Neural cell (in vitro differentiated cells): ENCODE measurements around the gene ZNF117. TPM values are rescaled to one million over a fixed set of nuclear protein-coding genes. Genes with fewer than 3 reads are reported as not detected.

Experiments
- H2AFZ ChIP-seq: fragments of 200-600, 300-800 bp; sonication (generic), shearing (Covaris generic); 2 replicates; pipeline ENCODE4 v1.6.0; 2014; ENCODE audit warnings: low read depth, mild to moderate bottlenecking, antibody characterized with exemption, low read length, moderate library complexity
- H3F3A ChIP-seq: fragments of 200-600 bp; shearing (Covaris generic); 2 replicates; pipeline ENCODE4 v1.6.1; 2016; ENCODE audit warnings: mild to moderate bottlenecking, moderate library complexity, mixed read lengths, antibody characterized with exemption, low read length; ENCODE audit not compliant: insufficient read depth, poor library complexity, severe bottlenecking
- H3K27ac ChIP-seq: fragments of 200-600, 300-800 bp; sonication (generic), shearing (Covaris generic); 2 replicates; pipeline ENCODE4 v1.5.1; 2014; ENCODE audit warnings: mild to moderate bottlenecking, low read length, moderate library complexity
- H3K27me3 ChIP-seq: fragments of 300-800, 200-600 bp; sonication (generic), shearing (Covaris generic); 2 replicates; pipeline ENCODE4 v1.6.0; 2014; ENCODE audit warnings: mild to moderate bottlenecking, low read depth, low read length, moderate library complexity; ENCODE audit not compliant: insufficient read depth
- H3K36me3 ChIP-seq: fragments of 300-800, 200-600 bp; sonication (generic), shearing (Covaris generic); 2 replicates; pipeline ENCODE4 v1.5.1; 2014; ENCODE audit warnings: mild to moderate bottlenecking, antibody characterized with exemption, low read length, moderate library complexity; ENCODE audit not compliant: insufficient read depth
- H3K4me2 ChIP-seq: fragments of 300-800, 200-600 bp; sonication (generic), shearing (Covaris generic); 2 replicates; pipeline ENCODE4 v1.6.0; 2014; ENCODE audit warnings: mild to moderate bottlenecking, low read length
- H3K4me3 ChIP-seq: fragments of 300-800, 200-600 bp; sonication (generic), shearing (Covaris generic); 2 replicates; pipeline ENCODE4 v1.5.1; 2014; ENCODE audit warnings: mild to moderate bottlenecking, low read length, moderate library complexity
- H3K79me2 ChIP-seq: fragments of 200-600 bp; shearing (Covaris generic); replicated peaks from 2 replicates; pipeline ENCODE4 v1.6.0; 2014; ENCODE audit warnings: mild to moderate bottlenecking, low read length, moderate library complexity; ENCODE audit not compliant: insufficient read depth
- H3K9ac ChIP-seq: fragments of 300-800, 200-600 bp; sonication (generic), shearing (Covaris generic); 2 replicates; pipeline ENCODE4 v1.6.1; 2016; ENCODE audit warnings: mild to moderate bottlenecking, low read length, mixed read lengths
- H3K9me2 ChIP-seq: fragments of 200-600 bp; shearing (Covaris generic); 2 replicates; pipeline ENCODE4 v1.6.1; 2016; ENCODE audit warnings: mild to moderate bottlenecking, low read length, mixed read lengths; ENCODE audit not compliant: insufficient read depth
- H3K9me3 ChIP-seq: fragments of 200-600, 300-800 bp; sonication (generic), shearing (Covaris generic); 2 replicates; pipeline ENCODE4 v1.6.1; 2016; ENCODE audit warnings: mild to moderate bottlenecking, mixed run types, low read length, moderate library complexity, mixed read lengths
- H4K20me1 ChIP-seq: fragments of 200-600 bp; shearing (Covaris generic); 2 replicates; pipeline ENCODE4 v1.6.1; 2016; ENCODE audit warnings: mild to moderate bottlenecking, mixed run types; ENCODE audit not compliant: insufficient read depth
- EP300 ChIP-seq: fragments of 450-650 bp; conservative IDR thresholded peaks from 2 replicates; pipeline ENCODE4 v1.6.1; 2014; ENCODE audit warnings: antibody characterized with exemption, mild to moderate bottlenecking, moderate library complexity; ENCODE audit not compliant: poor library complexity, severe bottlenecking
- EZH2 ChIP-seq: fragments of 200-600, 300-800 bp; shearing (Covaris generic), sonication (generic); IDR thresholded peaks from 2 replicates; pipeline ENCODE4 v1.6.1; 2014; ENCODE audit warnings: antibody characterized with exemption, low read length, borderline replicate concordance, mild to moderate bottlenecking; ENCODE audit not compliant: insufficient read depth, poor library complexity, severe bottlenecking
- MXI1 ChIP-seq: fragments of 450-650 bp; conservative IDR thresholded peaks from 2 replicates; pipeline ENCODE4 v1.6.1; 2014; ENCODE audit warnings: antibody characterized with exemption, mild to moderate bottlenecking; ENCODE audit not compliant: poor library complexity, severe bottlenecking
- POLR2AphosphoS5 ChIP-seq: IDR thresholded peaks from 2 replicates; pipeline ENCODE4 v1.6.1; 2012
- RAD21 ChIP-seq: fragments of 450-650 bp; conservative IDR thresholded peaks from 2 replicates; pipeline ENCODE4 v1.6.1; 2014; ENCODE audit warnings: antibody characterized with exemption, mild to moderate bottlenecking, moderate library complexity
- SMC3 ChIP-seq: fragments of 450-650 bp; conservative IDR thresholded peaks from 2 replicates; pipeline ENCODE4 v1.6.1; 2014; ENCODE audit warnings: antibody characterized with exemption, mild to moderate bottlenecking, moderate library complexity; ENCODE audit not compliant: poor library complexity
- TAF1 ChIP-seq: IDR thresholded peaks from 2 replicates; pipeline ENCODE4 v1.6.1; 2012; ENCODE audit warnings: low read depth
- polyA plus RNA-seq: library from polyadenylated mRNA; depleted of rRNA; stranded (reverse); fragments of >200 nt; gene quantifications from 2 replicates; pipeline ENCODE4 v1.2.3, GENCODE V29; 2014
- TF ChIP-seq, protein P1 (sequence below): fragments of 450-650 bp; IDR thresholded peaks from 2 replicates; pipeline ENCODE4 v1.5.1; 2014; ENCODE audit warnings: antibody characterized with exemption, mild to moderate bottlenecking, moderate library complexity; ENCODE audit not compliant: poor library complexity, severe bottlenecking
- TF ChIP-seq, protein P2 (sequence below): IDR thresholded peaks from 2 replicates; pipeline ENCODE4 v1.6.1; 2012; ENCODE audit warnings: borderline replicate concordance

Gene ZNF117
- polyA plus RNA-seq, 1 donor from 2014 or later, result 112 TPM

- H3K36me3 ChIP-seq, result no peaks in the 10 kb centered on the region
- no peaks in the 10 kb centered on the region for H3F3A ChIP-seq
- peaks cover 8% of the 10 kb centered on the region for H3K9me3 ChIP-seq
- H3K4me3 ChIP-seq, result peak within 1 kb of the TSS; percentile 84
- H3K9me2 ChIP-seq, result no peaks in the 10 kb centered on the region
- no peaks in the 10 kb centered on the region for H4K20me1 ChIP-seq
- H3K79me2 ChIP-seq, result peaks cover 48% of the 10 kb centered on the region
- peak within 1 kb of the TSS; percentile 92 for H3K27ac ChIP-seq
- TF ChIP-seq, protein P1, sequence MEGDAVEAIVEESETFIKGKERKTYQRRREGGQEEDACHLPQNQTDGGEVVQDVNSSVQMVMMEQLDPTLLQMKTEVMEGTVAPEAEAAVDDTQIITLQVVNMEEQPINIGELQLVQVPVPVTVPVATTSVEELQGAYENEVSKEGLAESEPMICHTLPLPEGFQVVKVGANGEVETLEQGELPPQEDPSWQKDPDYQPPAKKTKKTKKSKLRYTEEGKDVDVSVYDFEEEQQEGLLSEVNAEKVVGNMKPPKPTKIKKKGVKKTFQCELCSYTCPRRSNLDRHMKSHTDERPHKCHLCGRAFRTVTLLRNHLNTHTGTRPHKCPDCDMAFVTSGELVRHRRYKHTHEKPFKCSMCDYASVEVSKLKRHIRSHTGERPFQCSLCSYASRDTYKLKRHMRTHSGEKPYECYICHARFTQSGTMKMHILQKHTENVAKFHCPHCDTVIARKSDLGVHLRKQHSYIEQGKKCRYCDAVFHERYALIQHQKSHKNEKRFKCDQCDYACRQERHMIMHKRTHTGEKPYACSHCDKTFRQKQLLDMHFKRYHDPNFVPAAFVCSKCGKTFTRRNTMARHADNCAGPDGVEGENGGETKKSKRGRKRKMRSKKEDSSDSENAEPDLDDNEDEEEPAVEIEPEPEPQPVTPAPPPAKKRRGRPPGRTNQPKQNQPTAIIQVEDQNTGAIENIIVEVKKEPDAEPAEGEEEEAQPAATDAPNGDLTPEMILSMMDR, result no peak
- TF ChIP-seq RAD21 (peak; percentile 43), EZH2 (no peak), POLR2AphosphoS5 (peak; percentile 99), TAF1 (peak; percentile 96), EP300 (peak; percentile 34), SMC3 (peak; percentile 50), MXI1 (peak; percentile 54)
- TF ChIP-seq, protein P2, sequence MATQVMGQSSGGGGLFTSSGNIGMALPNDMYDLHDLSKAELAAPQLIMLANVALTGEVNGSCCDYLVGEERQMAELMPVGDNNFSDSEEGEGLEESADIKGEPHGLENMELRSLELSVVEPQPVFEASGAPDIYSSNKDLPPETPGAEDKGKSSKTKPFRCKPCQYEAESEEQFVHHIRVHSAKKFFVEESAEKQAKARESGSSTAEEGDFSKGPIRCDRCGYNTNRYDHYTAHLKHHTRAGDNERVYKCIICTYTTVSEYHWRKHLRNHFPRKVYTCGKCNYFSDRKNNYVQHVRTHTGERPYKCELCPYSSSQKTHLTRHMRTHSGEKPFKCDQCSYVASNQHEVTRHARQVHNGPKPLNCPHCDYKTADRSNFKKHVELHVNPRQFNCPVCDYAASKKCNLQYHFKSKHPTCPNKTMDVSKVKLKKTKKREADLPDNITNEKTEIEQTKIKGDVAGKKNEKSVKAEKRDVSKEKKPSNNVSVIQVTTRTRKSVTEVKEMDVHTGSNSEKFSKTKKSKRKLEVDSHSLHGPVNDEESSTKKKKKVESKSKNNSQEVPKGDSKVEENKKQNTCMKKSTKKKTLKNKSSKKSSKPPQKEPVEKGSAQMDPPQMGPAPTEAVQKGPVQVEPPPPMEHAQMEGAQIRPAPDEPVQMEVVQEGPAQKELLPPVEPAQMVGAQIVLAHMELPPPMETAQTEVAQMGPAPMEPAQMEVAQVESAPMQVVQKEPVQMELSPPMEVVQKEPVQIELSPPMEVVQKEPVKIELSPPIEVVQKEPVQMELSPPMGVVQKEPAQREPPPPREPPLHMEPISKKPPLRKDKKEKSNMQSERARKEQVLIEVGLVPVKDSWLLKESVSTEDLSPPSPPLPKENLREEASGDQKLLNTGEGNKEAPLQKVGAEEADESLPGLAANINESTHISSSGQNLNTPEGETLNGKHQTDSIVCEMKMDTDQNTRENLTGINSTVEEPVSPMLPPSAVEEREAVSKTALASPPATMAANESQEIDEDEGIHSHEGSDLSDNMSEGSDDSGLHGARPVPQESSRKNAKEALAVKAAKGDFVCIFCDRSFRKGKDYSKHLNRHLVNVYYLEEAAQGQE, result peak; percentile 96
- peak within 1 kb of the TSS; percentile 83 for H2AFZ ChIP-seq
- peak within 1 kb of the TSS; percentile 91 for H3K9ac ChIP-seq
- no peaks in the 10 kb centered on the region for H3K27me3 ChIP-seq
- peak within 1 kb of the TSS; percentile 26 for H3K4me2 ChIP-seq
Observed at GRCh38 chr7:65006094-65006992, 15.5 kb upstream of the ZNF117 start, which contains the start of gene ERV3-1. TSS of gene ERV3-1 (minus strand) at chr7:65006687. CDS start at chr7:64993026, 13,661 bp downstream.

- Histone ChIP-seq H4K20me1 (no peaks in the 10 kb centered on the region), H3F3A (no peaks in the 10 kb centered on the region), H3K27me3 (no peaks in the 10 kb centered on the region), H3K36me3 (peaks cover under 1% of the 10 kb centered on the region), H3K27ac (no peak overlapping the region), H3K9ac (no peak overlapping the region), H3K4me3 (peak overlapping the region; percentile 84), H3K79me2 (peaks cover 62% of the 10 kb centered on the region), H3K9me3 (peaks cover 14% of the 10 kb centered on the region), H3K4me2 (peak overlapping the region; percentile 26), H3K9me2 (no peaks in the 10 kb centered on the region), H2AFZ (no peak overlapping the region)
- TF ChIP-seq SMC3 (no peak), EP300 (no peak), TAF1 (no peak), RAD21 (no peak), EZH2 (no peak), POLR2AphosphoS5 (no peak), MXI1 (no peak)
- TF ChIP-seq, protein P1, result no peak
- TF ChIP-seq, protein P2, result no peak
Observed at GRCh38 chr7:65004575-65004974, 13.7 kb upstream of the ZNF117 start.
